ENCODE measurements around the gene SUPT20H.
A peak's percentile ranks its signal among the peaks of the same experiment; 100 is the strongest.

SUPT20H gene

DNA sequence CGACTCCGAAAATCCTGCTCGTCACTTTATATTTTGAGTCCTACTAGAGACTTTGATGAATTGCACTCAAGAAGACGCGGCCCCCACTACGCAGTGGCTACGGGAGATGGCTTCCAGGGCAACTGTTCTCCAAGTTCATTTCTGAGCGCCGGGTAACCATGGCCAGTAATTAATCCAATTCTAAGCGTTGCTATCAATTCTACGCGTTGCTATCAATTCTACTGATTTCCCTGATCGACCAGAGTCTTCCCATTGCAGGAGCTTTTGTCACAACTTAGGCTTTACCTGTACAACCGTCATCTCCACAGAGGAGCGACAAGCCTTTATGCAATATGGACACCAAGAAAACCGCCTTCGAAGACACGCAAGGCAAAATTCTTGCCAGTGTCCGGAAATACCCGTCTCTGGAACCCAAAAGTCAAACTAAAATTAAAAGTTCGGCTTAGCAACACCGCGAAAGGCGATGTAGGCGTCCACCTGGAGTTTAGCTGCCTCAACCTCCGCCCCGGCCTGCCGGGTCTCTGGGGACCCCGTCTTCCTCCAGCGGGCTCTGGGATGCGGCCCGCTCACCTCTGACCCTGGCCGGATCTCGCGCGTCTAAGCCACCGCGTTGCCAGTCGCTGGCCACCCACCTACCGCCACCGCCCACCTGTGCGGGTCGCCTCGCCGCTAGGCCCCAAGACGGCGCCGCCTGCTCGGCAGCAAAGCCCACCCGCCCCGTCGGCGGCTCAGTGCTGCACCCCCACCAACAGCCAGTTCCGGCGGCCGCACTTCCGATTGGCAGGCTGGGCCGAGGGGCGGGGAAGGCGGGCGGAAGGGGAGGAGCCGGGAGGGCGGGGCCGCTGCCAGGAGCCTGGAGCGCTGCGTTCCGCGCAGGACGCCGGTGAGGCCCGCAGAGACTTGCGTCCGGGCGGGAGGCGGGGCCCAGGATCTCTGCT is at the start of gene SUPT20H:
Gene SUPT20H (minus strand): TSS at position 779 of the 938 bp plus-strand sequence. CDS start 8,198 bp downstream, outside the sequence.
- Mint-ChIP-seq H3K9me3 (no peaks in the 10 kb centered on the region), H3K4me3 (peak within 1 kb of the TSS; percentile 94), H3K27me3 (no peaks in the 10 kb centered on the region), H3K27ac (peak within 1 kb of the TSS; percentile 97), H3K4me1 (peaks cover 10% of the 10 kb centered on the region), H3K36me3 (peaks cover 5% of the 10 kb centered on the region)
- peak; percentile 88 to 90 for DNase-seq (ENCODE audit: low spot score in 2 of 2)
- ATAC-seq (ENCODE audit: low read depth): peak; percentile 96

DNA sequence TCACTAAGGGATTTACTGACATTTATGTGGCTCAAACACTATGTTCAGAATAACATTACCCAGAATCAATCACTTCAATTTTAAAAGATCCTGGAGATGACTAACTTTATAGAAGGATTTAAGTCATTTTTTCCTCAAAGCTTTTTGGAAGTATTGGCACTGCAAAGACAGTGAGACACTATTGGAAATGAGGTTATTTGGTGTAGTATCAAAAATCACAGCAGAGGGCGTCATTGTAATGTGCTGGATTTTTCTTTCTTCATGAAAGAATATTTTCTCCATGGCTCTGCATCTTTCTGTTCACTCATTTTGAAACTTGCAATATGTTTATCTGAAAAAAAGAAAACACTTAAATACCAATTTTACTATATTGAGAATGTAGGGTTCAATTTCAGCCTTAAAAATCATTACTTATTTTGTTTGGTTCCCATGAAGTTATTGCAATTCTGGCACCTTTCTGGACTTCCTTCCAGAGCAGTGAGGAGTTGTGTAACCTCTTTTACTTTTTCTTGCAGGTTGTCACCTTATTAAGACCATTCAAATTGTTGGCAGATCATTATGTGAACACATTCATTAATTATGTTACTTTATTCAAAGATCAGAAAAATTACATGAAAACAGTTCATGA is 49.7 kb upstream of the SUPT20H start:
- H3K36me3 Mint-ChIP-seq: no peaks in the 10 kb centered on the region
- H3K27me3 Mint-ChIP-seq: peaks cover 4% of the 10 kb centered on the region
- no peak for ATAC-seq (ENCODE audit: low read depth)
- H3K9me3 Mint-ChIP-seq: no peaks in the 10 kb centered on the region
- no peak overlapping the region for H3K27ac Mint-ChIP-seq
- DNase-seq (ENCODE audit: low spot score in 2 of 2): no peak
- no peak overlapping the region for H3K4me3 Mint-ChIP-seq
- H3K4me1 Mint-ChIP-seq: no peaks in the 10 kb centered on the region

DNA sequence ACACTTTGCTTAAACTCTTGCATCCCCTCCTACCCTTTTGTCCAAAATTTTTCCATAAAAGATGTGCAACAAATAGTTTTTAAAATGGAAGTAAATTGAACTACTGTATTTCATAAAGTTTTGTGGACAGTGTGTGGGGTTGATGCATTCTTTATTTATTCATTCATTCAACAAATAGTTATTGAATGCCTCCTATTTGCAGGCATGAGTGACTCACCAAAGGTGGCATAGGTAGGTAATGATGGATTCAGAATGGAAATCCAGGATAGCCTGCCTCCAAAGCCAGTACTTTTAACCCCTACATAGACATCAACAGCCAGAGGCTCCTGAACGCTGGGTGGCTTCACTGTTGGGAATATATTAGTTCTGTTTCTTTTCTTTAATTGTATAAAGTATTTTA is 48.4 kb upstream of the SUPT20H start:
- no peak for ATAC-seq (ENCODE audit: low read depth)
- Mint-ChIP-seq H3K36me3 (no peaks in the 10 kb centered on the region), H3K4me3 (no peak overlapping the region), H3K9me3 (no peaks in the 10 kb centered on the region), H3K27me3 (peaks cover 4% of the 10 kb centered on the region), H3K27ac (no peak overlapping the region), H3K4me1 (no peaks in the 10 kb centered on the region)
- DNase-seq (ENCODE audit: low spot score in 2 of 2): no peak

DNA sequence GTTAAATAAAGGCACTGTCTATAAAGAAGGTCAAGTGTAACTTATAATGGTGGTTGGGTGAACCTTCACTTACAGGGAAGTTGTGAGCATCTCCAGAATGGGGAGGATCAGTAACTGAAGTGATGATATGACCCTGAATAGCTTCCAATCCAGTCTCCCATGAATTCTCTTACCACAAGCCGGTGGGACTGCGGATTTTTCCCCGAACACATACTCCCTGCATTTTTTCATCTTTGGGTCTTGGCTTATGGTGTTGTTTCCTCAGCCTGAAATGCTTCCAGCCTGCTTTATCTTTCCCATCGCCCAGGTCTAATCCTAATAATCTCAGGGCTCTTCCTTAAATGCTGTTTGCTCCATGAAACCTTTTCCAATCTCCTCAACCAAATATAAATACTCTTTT is 48.0 kb upstream of the SUPT20H start:
- no peaks in the 10 kb centered on the region for H3K36me3 Mint-ChIP-seq
- H3K27ac Mint-ChIP-seq: no peak overlapping the region
- DNase-seq (ENCODE audit: low spot score in 2 of 2) (no peak), ATAC-seq (ENCODE audit: low read depth) (no peak)
- H3K27me3 Mint-ChIP-seq: peaks cover 4% of the 10 kb centered on the region
- no peaks in the 10 kb centered on the region for H3K9me3 Mint-ChIP-seq
- H3K4me3 Mint-ChIP-seq: no peak overlapping the region
- H3K4me1 Mint-ChIP-seq: no peaks in the 10 kb centered on the region

DNA sequence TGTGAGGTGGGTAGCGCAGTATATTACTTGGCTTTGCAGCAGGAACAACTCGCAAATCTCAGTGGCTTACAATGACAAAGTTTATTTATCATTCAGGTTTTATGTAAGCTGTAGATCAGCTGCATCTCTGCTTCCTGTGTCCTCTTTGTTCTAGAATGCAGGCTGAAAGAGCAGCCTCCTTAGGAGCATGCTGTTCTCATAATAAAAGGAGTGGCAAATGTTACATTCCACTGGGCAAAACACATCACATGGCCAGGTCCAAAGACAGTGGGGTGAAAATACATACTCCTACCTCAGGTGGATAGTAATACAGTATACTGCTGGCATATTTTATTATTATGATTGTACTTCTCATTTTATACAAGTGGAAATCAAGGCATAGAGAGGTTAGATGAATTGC is 47.2 kb upstream of the SUPT20H start:
- ATAC-seq (ENCODE audit: low read depth) (no peak), DNase-seq (ENCODE audit: low spot score in 2 of 2) (no peak)
- Mint-ChIP-seq H3K4me1 (no peaks in the 10 kb centered on the region), H3K27ac (no peak overlapping the region), H3K4me3 (no peak overlapping the region), H3K36me3 (no peaks in the 10 kb centered on the region), H3K27me3 (peaks cover 4% of the 10 kb centered on the region), H3K9me3 (no peaks in the 10 kb centered on the region)

DNA sequence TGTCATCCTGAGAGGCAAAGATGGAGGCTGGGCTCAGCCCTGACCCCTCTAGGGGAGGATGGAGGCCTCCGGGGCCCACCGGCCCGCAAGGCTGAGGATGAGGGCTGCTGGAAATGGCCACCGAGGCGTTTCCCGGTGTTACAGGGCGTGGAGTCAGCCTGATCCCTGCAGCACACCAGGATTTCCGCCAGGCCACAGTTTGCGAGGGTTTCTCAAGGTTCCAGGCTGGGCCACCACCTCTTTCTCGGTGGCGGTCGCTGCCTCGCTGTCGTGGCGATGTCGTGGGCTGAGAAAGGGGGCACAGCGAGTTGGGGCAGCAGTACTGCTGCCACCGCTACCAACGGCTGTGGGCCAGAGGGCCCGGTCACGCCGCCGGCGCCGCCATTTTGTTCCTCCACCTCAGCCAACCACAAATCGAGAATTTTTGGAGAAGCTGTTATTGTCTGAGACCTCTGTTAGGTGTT is 45.8 kb upstream of the SUPT20H start, which contains the start of gene CSNK1A1L:
Gene CSNK1A1L (minus strand): TSS at position 414 of the 464 bp plus-strand sequence. CDS start 408 bp downstream, at position 6.
- no peak for ATAC-seq (ENCODE audit: low read depth)

DNA sequence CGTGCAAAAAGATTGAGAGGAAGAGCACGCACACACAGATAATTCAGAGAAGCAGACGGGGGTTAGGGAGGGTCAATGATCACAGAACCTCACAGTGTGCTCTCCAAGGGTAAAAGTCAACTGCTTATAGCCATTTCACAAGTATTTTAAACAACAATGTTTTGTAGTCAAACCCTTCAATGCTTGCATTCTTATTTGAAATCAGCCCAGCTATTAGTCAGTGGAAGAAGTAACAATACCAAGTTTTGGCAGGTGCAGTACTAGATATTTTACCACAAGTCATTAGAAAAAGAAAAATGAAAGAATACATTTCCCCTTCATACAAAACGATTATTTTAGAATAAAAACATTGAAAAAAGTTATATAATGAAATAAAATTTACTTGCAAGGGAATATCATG is 43.4 kb upstream of the SUPT20H start:
- no peak for DNase-seq (ENCODE audit: low spot score in 2 of 2)
- ATAC-seq (ENCODE audit: low read depth): no peak
- Mint-ChIP-seq H3K9me3 (no peaks in the 10 kb centered on the region), H3K4me3 (no peak overlapping the region), H3K27ac (no peak overlapping the region), H3K27me3 (peaks cover 3% of the 10 kb centered on the region), H3K36me3 (no peaks in the 10 kb centered on the region), H3K4me1 (no peaks in the 10 kb centered on the region)

More for the DNA sequence above, 45.8 kb upstream of the SUPT20H start, which contains the start of gene CSNK1A1L:
- Mint-ChIP-seq H3K4me1 (no peaks in the 10 kb centered on the region), H3K9me3 (no peaks in the 10 kb centered on the region), H3K27ac (no peak within 1 kb of the TSS), H3K4me3 (no peak within 1 kb of the TSS), H3K27me3 (peaks cover 4% of the 10 kb centered on the region), H3K36me3 (no peaks in the 10 kb centered on the region)
- DNase-seq (ENCODE audit: low spot score in 2 of 2): no peak

DNA sequence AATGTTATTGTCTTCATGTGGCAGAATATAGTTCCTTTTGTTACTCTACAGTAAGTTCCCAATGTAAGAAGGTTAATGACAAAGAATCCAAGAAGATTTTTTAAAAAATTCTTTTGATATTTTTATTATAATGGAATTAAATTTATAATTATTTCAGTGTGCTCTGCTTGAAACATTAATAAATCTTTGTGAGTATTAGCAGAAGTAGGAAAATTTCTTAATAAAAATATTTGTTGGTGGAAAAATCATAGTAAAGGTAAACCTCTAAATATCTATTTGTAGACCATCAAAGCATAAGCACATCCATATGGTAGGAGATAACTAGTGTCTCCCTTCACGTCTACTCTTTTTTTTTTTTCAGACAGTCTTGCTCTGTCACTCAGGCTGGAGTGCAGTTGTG is 41.7 kb upstream of the SUPT20H start:
- H3K4me1 Mint-ChIP-seq: no peaks in the 10 kb centered on the region
- H3K27me3 Mint-ChIP-seq: peaks cover 2% of the 10 kb centered on the region
- H3K4me3 Mint-ChIP-seq: no peak overlapping the region
- no peaks in the 10 kb centered on the region for H3K36me3 Mint-ChIP-seq
- H3K27ac Mint-ChIP-seq: no peak overlapping the region
- no peaks in the 10 kb centered on the region for H3K9me3 Mint-ChIP-seq
- no peak for DNase-seq (ENCODE audit: low spot score in 2 of 2)
- ATAC-seq (ENCODE audit: low read depth): no peak

DNA sequence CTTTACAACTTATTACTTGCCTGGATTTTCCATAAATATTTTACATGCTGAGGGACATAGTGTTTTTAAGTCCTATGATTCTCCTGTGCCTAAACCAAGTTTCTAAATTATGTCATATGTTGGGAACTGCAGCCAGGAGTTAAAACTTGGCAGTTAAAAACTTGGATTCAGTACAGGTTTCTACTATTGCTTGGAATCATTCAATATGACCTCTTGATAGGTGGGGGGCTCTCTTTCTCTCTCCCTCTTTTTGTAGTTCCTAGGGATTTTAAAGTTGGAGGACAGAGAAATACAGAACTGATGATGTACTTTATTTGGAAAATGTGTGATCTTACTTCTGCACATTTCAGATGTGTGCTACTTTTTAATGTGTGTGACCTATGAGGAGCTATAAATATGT is 41.2 kb upstream of the SUPT20H start:
- Mint-ChIP-seq H3K27me3 (peaks cover 2% of the 10 kb centered on the region), H3K4me1 (no peaks in the 10 kb centered on the region), H3K9me3 (no peaks in the 10 kb centered on the region), H3K27ac (no peak overlapping the region), H3K36me3 (no peaks in the 10 kb centered on the region), H3K4me3 (no peak overlapping the region)
- ATAC-seq (ENCODE audit: low read depth) (no peak), DNase-seq (ENCODE audit: low spot score in 2 of 2) (no peak)

DNA sequence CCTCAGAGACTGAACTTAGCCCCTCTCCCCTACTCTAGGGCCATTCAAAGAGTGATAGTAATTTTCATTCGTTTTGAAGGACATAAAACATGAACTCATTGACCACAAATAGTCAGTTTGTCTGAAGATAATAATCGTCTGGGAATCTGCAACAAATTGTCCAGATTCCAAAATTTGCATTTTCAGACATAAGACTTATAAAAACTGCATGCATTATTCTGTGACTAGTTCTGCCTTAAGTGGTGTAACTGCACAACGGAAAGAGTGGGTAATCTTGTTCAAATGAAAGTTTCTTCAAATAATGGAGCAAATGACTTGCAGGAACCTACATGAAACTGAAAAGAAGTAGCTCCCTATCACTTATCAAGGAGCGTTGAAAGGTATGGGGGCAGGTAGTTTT is 37.6 kb upstream of the SUPT20H start:
- no peak for ATAC-seq (ENCODE audit: low read depth)
- H3K36me3 Mint-ChIP-seq: no peaks in the 10 kb centered on the region
- H3K27ac Mint-ChIP-seq: no peak overlapping the region
- no peak for DNase-seq (ENCODE audit: low spot score in 2 of 2)
- no peak overlapping the region for H3K4me3 Mint-ChIP-seq
- H3K4me1 Mint-ChIP-seq: no peaks in the 10 kb centered on the region
- H3K27me3 Mint-ChIP-seq: peaks cover 4% of the 10 kb centered on the region
- no peaks in the 10 kb centered on the region for H3K9me3 Mint-ChIP-seq

DNA sequence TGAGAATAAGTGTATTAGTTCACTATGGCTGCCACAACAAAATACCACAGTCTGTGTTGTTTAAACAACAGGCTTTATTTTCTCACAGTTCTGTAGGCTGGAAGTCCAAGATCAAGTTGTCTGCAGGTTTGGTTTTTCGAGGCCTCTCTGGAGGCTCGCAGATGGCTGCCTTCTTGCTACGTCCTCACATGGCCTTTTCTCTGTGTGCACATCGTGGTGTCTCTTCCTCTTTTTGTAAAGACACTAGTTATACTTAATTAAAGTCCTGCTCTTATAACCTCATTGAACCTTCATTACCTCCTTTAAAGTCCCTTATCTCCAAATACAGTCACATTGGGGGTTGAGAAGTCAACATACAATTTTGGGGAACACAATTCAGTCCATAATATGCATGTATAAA is 35.4 kb upstream of the SUPT20H start:
- H3K9me3 Mint-ChIP-seq: no peaks in the 10 kb centered on the region
- ATAC-seq (ENCODE audit: low read depth): no peak
- peaks cover 6% of the 10 kb centered on the region for H3K27me3 Mint-ChIP-seq
- H3K4me3 Mint-ChIP-seq: no peak overlapping the region
- H3K4me1 Mint-ChIP-seq: no peaks in the 10 kb centered on the region
- DNase-seq (ENCODE audit: low spot score in 2 of 2): no peak
- no peak overlapping the region for H3K27ac Mint-ChIP-seq
- no peaks in the 10 kb centered on the region for H3K36me3 Mint-ChIP-seq

DNA sequence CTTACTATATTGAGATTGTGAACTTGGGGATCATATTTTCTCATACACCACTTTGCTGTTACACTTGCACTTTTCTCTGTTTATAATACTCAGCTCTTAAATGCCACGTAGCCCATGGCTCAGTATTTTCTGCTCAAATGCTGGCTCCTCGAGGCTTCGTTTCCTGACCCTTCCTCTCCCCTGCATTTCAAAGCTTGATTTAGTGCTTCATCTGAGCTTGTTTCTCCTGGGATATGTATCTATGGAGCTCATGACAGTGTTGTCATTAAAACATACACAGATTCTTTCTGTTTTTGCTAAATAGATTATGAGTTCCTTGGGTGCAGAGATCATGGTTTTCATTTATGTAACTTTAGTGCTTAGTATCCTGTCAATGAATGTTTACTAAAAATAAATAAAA is 34.6 kb upstream of the SUPT20H start:
- no peaks in the 10 kb centered on the region for H3K36me3 Mint-ChIP-seq
- H3K4me3 Mint-ChIP-seq: no peak overlapping the region
- H3K4me1 Mint-ChIP-seq: no peaks in the 10 kb centered on the region
- no peak overlapping the region for H3K27ac Mint-ChIP-seq
- H3K9me3 Mint-ChIP-seq: no peaks in the 10 kb centered on the region
- ATAC-seq (ENCODE audit: low read depth) (no peak), DNase-seq (ENCODE audit: low spot score in 2 of 2) (no peak)
- peaks cover 6% of the 10 kb centered on the region for H3K27me3 Mint-ChIP-seq

DNA sequence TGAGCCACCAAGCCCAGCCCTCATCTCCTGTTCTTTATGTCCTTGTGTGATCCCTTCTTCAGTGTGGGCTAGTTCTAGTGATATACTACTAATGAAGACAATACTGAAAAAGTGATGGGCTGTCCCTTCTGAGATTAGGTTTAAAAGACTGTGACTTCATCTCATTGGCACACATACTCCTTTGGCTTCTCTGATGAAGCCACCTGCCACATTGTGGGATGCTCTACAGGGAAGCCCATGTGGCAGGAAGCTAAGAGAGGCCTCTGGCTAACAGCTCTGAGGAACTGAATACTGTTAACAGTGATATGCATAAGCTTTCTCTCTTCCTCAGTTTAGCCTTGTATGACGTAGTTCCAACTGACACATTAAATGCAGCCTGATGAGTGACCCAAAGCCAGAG is 32.3 kb upstream of the SUPT20H start:
- H3K4me3 Mint-ChIP-seq: no peak overlapping the region
- peaks cover 10% of the 10 kb centered on the region for H3K27me3 Mint-ChIP-seq
- no peak overlapping the region for H3K27ac Mint-ChIP-seq
- H3K9me3 Mint-ChIP-seq: no peaks in the 10 kb centered on the region
- no peaks in the 10 kb centered on the region for H3K4me1 Mint-ChIP-seq
- ATAC-seq (ENCODE audit: low read depth): no peak
- no peak for DNase-seq (ENCODE audit: low spot score in 2 of 2)
- no peaks in the 10 kb centered on the region for H3K36me3 Mint-ChIP-seq

DNA sequence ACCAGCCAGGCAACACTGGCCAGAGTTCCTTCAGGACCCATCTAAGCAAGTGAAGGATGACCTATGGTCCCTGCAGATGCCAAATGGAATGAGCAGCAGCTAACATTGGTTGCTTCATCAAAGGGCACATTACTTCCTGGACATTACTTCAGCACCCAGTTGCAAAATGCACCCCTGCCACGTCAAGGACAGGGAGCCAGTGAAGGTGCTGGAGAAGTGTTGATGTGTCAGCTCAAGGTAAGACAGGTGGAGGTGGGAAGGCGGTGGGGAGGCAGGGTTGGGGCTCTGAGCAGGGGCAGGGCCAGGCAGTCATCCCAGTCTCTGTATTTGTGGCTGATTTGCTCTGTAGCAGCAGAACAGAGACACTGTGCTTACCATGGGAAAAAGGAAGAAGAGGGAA is 31.4 kb upstream of the SUPT20H start:
- Mint-ChIP-seq H3K4me3 (no peak overlapping the region), H3K27ac (no peak overlapping the region), H3K9me3 (no peaks in the 10 kb centered on the region), H3K4me1 (no peaks in the 10 kb centered on the region), H3K36me3 (no peaks in the 10 kb centered on the region), H3K27me3 (peaks cover 13% of the 10 kb centered on the region)
- ATAC-seq (ENCODE audit: low read depth) (no peak), DNase-seq (ENCODE audit: low spot score in 2 of 2) (no peak)
